Measurements from ENCODE around the gene CNTN5.

- TF ChIP-seq POLR2A (IDR thresholded peaks at IDR 0.05): no peak
- no peak for TF ChIP-seq CTCF (IDR thresholded peaks at IDR 0.05)
- no peak for TF ChIP-seq POLR2AphosphoS5 (IDR thresholded peaks at IDR 0.05)
These were observed 444.2 kb downstream of the CNTN5 start for GRCh38 chr11:99464985-99465384.

Measured in upper lobe of left lung (tissue), 4 donors.